Stomach (tissue), 9 donors: ENCODE results near the gene IP6K1. TPM values are rescaled to one million over a fixed set of nuclear protein-coding genes. Genes with fewer than 3 reads are reported as not detected.
"Not testable (repeated sequence)": the region's sequence is repeated elsewhere in the genome, so short reads cannot be mapped to it uniquely, and the experiment has no call there.

Source experiments
- DNase-seq, 2 donors: peaks; one replicate each; pipeline versions ENCODE4 v3.0.0 to v3.0.0-alpha.2; 2013 to 2019
- H3K27ac ChIP-seq, 5 donors: fragments of 200-600 bp in 4 of 5; sonication (generic) in 4 of 5; one replicate each; pipeline ENCODE4 v1.5.1; 2013 to 2019; ENCODE audit warnings: mild to moderate bottlenecking in 1 of 5, moderate library complexity in 1 of 5
- H3K27me3 ChIP-seq, 3 donors: fragments of 200-600 bp; sonication (generic); one replicate each; pipeline ENCODE4 v1.5.1; 2017 to 2019; ENCODE audit warnings: mixed run types in 1 of 3
- H3K36me3 ChIP-seq, 4 donors: fragments of 200-600 bp; sonication (generic); 1 replicate in 3 of 4; 2 replicates in 1 of 4; pipeline ENCODE4 v1.5.1; 2016 to 2019
- H3K4me1 ChIP-seq, 4 donors: fragments of 200-600 bp; sonication (generic); one replicate each; pipeline ENCODE4 v1.5.1; 2016 to 2019
- H3K4me3 ChIP-seq, 4 donors: fragments of 200-600 bp; sonication (generic) in 3 of 4; one replicate each; pipeline ENCODE4 v1.5.1; 2016 to 2019; ENCODE audit warnings: mild to moderate bottlenecking in 1 of 4
- H3K9me3 ChIP-seq, 4 donors: fragments of 200-600 bp; sonication (generic); one replicate each; pipeline ENCODE4 v1.5.1; 2016 to 2019
- CTCF ChIP-seq, 7 experiments: fragments of 450-650 bp in 4 of 7; fragments of 200-600 bp in 3 of 7; sonication (generic) in 3 of 7; IDR thresholded peaks; one replicate each; pipeline ENCODE4 v1.5.1; 2016 to 2019; ENCODE audit warnings: antibody characterized with exemption in 7 of 7, control low read depth in 2 of 7, mild to moderate bottlenecking in 1 of 7
- EP300 ChIP-seq: sonication (generic); formaldehyde crosslinking; IDR thresholded peaks from one replicate; pipeline ENCODE4 v1.6.1; 2017; ENCODE audit warnings: antibody characterized with exemption
- POLR2A ChIP-seq, 4 donors: fragments of 450-650 bp; IDR thresholded peaks; one replicate each; pipeline ENCODE4 v1.6.1; 2016; ENCODE audit warnings: antibody characterized with exemption in 4 of 4, control low read depth in 2 of 4, mild to moderate bottlenecking in 1 of 4, moderate library complexity in 1 of 4
- POLR2AphosphoS5 ChIP-seq, 3 donors: sonication (generic); formaldehyde crosslinking; IDR thresholded peaks; one replicate each; pipeline ENCODE4 v1.6.1; 2016; ENCODE audit warnings: antibody characterized with exemption in 3 of 3
- WGBS, 5 donors: extraction: QIAGEN DNeasy Blood & Tissue Kit in 3 of 5; methylation state at CpG; one replicate each; pipeline versions ENCODE4 v1.1.5 to v1.1.7; 2013 to 2018; 5-methylcytosine and 5-hydroxymethylcytosine counted together
- intact Hi-C: fragments of 100-400 bp; cut with DNase I; formaldehyde crosslinking; loops from one replicate; pipeline ENCODE4 v1.15.1; 2023; ENCODE audit warnings: low total_unique reads
- polyA plus RNA-seq, 3 donors: library from polyadenylated mRNA; stranded (reverse); fragments of 200-250 nt; gene quantifications; one replicate each; pipeline ENCODE4 v1.2.3, GENCODE V29; 2013
- total RNA-seq, 5 donors: library from RNA; depleted of rRNA; stranded (reverse); fragments of >200 nt; gene quantifications; one replicate each; pipeline versions ENCODE4 v1.1.0 to v1.2.3, GENCODE V29; 2014 to 2016
- donor health status: healthy with polysubstance abuse.
- donor health status: Bipolar disorder and iron deficiency.
- donor health status: healthy.

Gene IP6K1
- total and polyA plus RNA-seq, 8 donors = 7.7 to 68.3 (median 21.6) TPM

GRCh38 chr3:49700014-49700413, 86.3 kb downstream of the IP6K1 start:
- Histone ChIP-seq H3K9me3 (no peaks in the 10 kb centered on the region), H3K27ac (no peak overlapping the region), H3K27me3 (no peaks in the 10 kb centered on the region), H3K4me1 (peaks cover 0 to 8% (median 0%) of the 10 kb centered on the region in 4 donors), H3K4me3 (no peak overlapping the region), H3K36me3 (peaks cover 38 to 83% (median 75%) of the 10 kb centered on the region in 4 donors)
- intact Hi-C loops = no loop called here
- no peak for TF ChIP-seq POLR2AphosphoS5 (IDR thresholded peaks at IDR 0.05)
- no peak for TF ChIP-seq EP300
- no peak for TF ChIP-seq CTCF (IDR thresholded peaks at IDR 0.05)
- no peak for TF ChIP-seq POLR2A (IDR thresholded peaks at IDR 0.05)
- WGBS, 5 donors = 78 to 87% (median 83%) methylated on average over 7 to 8 of the region's 8 CpGs
- DNase-seq = no peak

- Histone ChIP-seq H3K4me1 (peaks cover 0 to 8% (median 0%) of the 10 kb centered on the region in 4 donors), H3K4me3 (no peak overlapping the region), H3K36me3 (peaks cover 35 to 78% (median 71%) of the 10 kb centered on the region in 4 donors), H3K27me3 (no peaks in the 10 kb centered on the region), H3K9me3 (no peaks in the 10 kb centered on the region), H3K27ac (no peak overlapping the region)
- no peak for DNase-seq
- WGBS, 5 donors = 77 to 90% (median 88%) methylated on average over 5 to 16 of the region's 16 CpGs
- intact Hi-C loops = no loop called here
- TF ChIP-seq EP300 (no peak), POLR2A (IDR thresholded peaks at IDR 0.05) (no peak), CTCF (IDR thresholded peaks at IDR 0.05) (no peak), POLR2AphosphoS5 (IDR thresholded peaks at IDR 0.05) (no peak)
Observed at GRCh38 chr3:49699281-49699979, 86.9 kb downstream of the IP6K1 start.

- H3K36me3 ChIP-seq = peaks cover 21 to 44% (median 38%) of the 10 kb centered on the region in 4 donors
- WGBS, 5 donors = 70 to 94% (median 88%) methylated on average over 1 to 4 of the region's 4 CpGs
- DNase-seq, H3K4me3 ChIP-seq, H3K27me3 ChIP-seq, H3K9me3 ChIP-seq, H3K27ac ChIP-seq, intact Hi-C loops: not testable (repeated sequence)
- H3K4me1 ChIP-seq = peaks cover 10 to 16% (median 15%) of the 10 kb centered on the region in 4 donors
Observed at GRCh38 chr3:49695350-49696015, 90.9 kb downstream of the IP6K1 start.

GRCh38 chr3:49694409-49695070, 91.8 kb downstream of the IP6K1 start:
- 67 to 71% (median 69%) methylated on average over 5 to 6 of the region's 6 CpGs for WGBS, 5 donors
- H3K27me3 ChIP-seq, H3K4me3 ChIP-seq, H3K27ac ChIP-seq, H3K9me3 ChIP-seq, DNase-seq, intact Hi-C loops: not testable (repeated sequence)
- Histone ChIP-seq H3K4me1 (peaks cover 17 to 24% (median 23%) of the 10 kb centered on the region in 4 donors), H3K36me3 (peaks cover 20 to 34% (median 29%) of the 10 kb centered on the region in 4 donors)

- H3K27me3 ChIP-seq = peaks cover 0 to 12% (median 0%) of the 10 kb centered on the region in 3 donors
- 55 to 87% (median 56%) methylated on average over 3 of the region's 3 CpGs for WGBS, 5 donors
- H3K4me1 ChIP-seq = peaks cover 22 to 43% (median 41%) of the 10 kb centered on the region in 4 donors
- intact Hi-C loops, H3K27ac ChIP-seq, H3K4me3 ChIP-seq, DNase-seq, H3K36me3 ChIP-seq, H3K9me3 ChIP-seq: not testable (repeated sequence)
Observed at GRCh38 chr3:49691481-49691880, 94.9 kb downstream of the IP6K1 start.

- intact Hi-C loops, H3K9me3 ChIP-seq, H3K27ac ChIP-seq, H3K36me3 ChIP-seq, DNase-seq: not testable (repeated sequence)
- Histone ChIP-seq H3K27me3 (peaks cover 0 to 18% (median 0%) of the 10 kb centered on the region in 3 donors), H3K4me1 (peaks cover 26 to 49% (median 47%) of the 10 kb centered on the region in 4 donors), H3K4me3 (peak overlapping the region in 2 of 4 donors; percentile 71 to 90)
- WGBS, 5 donors = 72 to 94% (median 84%) methylated on average over 1 to 3 of the region's 3 CpGs
Observed at GRCh38 chr3:49690856-49691255, 95.5 kb downstream of the IP6K1 start.

GRCh38 chr3:49689908-49690624, 96.3 kb downstream of the IP6K1 start:
- 5 to 10% (median 6%) methylated on average over 14 to 16 of the region's 16 CpGs for WGBS, 5 donors
- H3K36me3 ChIP-seq, DNase-seq, intact Hi-C loops, H3K9me3 ChIP-seq: not testable (repeated sequence)
- Histone ChIP-seq H3K4me1 (peaks cover 26 to 52% (median 49%) of the 10 kb centered on the region in 4 donors), H3K27me3 (peaks cover 0 to 22% (median 0%) of the 10 kb centered on the region in 3 donors), H3K4me3 (peak overlapping the region; percentile 71 to 95 (median 83)), H3K27ac (peak overlapping the region; percentile 77 to 91 (median 88))
